HL-60 (cell line): ENCODE data around the gene SLC44A5.

Source experiments
- CTCF ChIP-seq: IDR thresholded peaks from one replicate; pipeline ENCODE4 v1.5.1; 2011; ENCODE audit warnings: low read length, control low read depth, inconsistent platforms; ENCODE audit not compliant: insufficient read depth
- GABPA ChIP-seq: IDR thresholded peaks from 2 replicates; pipeline ENCODE4 v1.6.1; 2012; ENCODE audit warnings: low read depth
- POLR2AphosphoS5 ChIP-seq: IDR thresholded peaks from 2 replicates; pipeline ENCODE4 v1.6.1; 2012; ENCODE audit warnings: low read depth

GRCh38 chr1:75431843-75432242, 179.1 kb downstream of the SLC44A5 start:
- TF ChIP-seq POLR2AphosphoS5 (no peak), GABPA (no peak), CTCF (no peak)
